NCI-H345 treated with DMSO at 0.1 percent for 48 hours (cell line): ENCODE measurements around the gene OR6K2.

ENCODE experiments used
- DNase-seq: peaks from one replicate; lab custom pipeline; 2025; ENCODE audit not compliant: unreplicated experiment; lab: John Stamatoyannopoulos, UW

Gene OR6K2

DNA sequence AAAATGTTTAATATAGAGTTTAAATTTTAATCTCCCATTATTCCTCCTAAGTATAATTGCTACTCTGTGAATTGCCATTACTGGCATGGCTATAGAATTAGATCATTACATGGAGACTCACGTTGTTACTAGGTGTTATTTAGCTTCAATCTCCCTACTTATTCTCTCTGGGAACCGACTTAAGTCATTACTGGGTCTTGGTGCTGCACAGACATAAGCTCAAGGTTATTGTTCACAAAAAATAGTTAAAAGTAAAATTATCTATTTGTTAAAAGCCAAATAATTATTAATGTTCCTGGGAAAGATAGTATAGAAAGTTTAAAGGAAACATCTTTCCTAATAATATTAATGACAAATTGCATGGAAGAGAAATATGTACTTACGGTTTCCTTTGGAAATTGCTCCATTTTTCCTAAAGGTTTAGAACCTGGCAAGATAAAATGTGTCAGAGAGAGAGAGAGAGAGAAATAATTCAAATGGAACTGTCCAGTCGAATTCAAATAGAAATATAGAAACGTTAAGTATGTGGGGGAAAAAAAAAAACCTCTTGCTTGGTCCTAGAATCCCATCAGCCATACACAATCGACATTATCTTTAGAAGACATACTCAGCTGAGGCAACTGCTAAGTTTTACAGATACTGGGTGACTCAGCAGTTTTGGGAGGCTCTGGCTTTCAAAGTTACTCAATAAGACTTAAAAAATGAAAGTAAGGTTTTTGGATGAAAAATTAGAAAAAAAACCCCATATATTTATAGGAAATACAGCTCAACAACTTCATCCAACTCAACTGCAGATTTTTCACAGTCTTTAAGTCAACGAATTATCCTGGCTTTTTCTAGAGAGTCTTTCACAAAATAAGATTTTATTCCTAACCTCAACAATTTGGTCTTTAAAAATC, 14.1 kb downstream of the OR6K2 start, which contains the start of gene SPTA1:
Gene SPTA1 (minus strand): TSS at position 605 of the 899 bp plus-strand sequence. CDS start 198 bp downstream, at position 407.
- DNase-seq, result no peak

DNA sequence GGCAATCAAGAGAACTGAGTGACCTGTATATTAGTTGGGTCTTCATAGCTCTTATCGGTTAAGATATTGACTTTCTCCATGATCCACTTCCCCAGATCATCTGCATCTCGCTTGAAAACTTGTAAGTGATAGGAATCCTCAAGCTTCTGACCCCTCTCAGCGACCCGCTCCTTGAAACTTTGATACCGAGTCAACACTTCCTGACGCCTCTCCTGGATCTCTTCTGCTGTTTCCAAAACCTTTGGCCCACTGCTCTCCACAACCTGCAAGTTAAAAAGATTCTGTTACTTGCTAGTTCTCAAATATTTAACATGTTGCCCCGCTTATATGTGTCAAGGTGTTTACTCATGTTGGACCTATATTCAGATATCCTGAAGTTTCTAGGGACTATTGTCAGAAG, 15.4 kb downstream of the OR6K2 start:
- no peak for DNase-seq

DNA sequence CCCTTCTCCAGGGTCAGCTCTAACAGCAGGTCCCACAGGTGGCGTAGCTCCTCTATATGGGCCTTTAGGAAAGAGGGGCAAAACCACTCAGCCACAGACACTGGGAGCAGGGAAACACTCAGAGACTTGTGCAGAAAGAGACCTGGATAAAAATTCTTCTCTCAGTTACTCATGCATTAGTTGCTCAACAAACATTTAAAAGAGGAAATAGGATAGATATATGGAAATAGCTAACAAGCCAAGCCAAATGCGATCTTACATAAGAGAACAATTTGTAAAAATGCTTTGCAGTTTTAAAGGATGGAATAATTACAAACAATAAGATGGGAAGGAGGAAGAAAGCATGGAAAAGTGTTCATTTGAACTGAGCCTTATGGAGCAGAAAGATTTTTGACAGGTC, 18.8 kb downstream of the OR6K2 start:
- no peak for DNase-seq

DNA sequence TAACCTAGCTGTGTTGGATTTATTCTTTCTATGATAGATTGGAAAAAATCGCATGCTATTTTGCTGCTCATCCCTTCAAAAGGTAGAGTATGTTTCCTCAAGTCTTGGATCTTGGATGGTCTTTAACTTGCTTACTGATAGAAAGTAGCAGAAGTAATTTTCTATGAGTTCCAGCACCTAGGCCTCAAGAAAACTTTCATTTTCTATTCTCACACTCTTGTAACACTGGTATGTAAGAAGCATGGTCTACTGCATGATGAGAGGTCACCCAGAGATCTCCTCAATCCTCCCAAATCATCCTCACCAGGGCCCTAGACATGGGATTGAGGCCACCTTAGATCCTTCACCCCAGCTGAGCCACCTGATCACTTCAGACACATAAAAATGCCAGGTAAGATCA, 21.2 kb downstream of the OR6K2 start:
- DNase-seq, result no peak

DNA sequence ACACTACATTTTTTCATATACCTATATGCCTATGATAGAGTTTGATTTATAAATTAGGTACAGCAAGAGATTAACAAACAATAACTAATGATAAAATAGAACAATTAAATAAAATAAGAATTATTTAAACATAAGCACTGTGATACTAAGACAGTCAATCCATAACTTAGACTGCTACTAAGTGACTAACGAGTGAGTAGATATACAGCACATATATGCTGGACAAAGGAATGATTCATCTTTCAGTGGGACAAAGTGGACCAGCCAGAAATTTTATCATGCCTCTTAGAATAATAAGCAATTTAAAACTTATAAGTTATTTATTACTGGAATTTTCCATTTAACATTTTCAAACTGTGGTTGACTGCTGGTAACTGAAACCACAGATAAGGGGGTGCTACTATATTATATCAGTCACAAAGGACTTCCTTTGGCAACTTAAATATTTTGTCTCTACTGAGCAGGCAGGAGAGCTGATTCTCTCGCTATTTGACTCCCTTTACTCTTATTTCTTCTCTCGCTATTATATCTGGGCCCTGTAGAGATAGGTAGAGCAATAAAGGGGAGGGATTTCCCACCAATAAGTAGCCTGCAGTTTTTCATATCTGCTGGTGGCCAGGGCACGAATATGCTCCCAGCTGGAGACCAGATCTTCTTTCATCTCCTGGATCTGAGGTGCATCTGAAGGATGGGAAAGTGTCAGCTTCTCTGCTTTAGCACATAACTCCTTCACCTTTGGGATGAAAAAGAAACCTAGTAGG, 24.7 kb downstream of the OR6K2 start:
- no peak for DNase-seq

DNA sequence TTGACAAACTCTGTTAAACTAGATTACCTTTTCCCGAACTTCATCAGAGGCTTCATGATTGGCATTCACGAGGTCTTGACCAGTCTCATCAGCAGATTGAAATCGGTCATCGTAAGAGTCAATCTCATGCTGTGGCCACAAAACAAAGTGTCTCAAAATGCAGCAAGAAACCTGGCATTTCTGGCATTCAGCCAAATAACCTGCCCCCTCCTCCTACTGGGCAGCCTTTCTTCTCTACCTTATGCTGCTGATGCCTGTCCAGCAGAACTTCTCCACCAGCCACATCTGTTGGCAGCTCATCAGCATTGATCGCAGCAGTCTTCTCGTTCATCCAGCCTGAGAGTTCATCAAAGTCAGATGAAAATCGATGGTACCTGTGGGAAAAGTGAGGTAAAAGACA, 26.1 kb downstream of the OR6K2 start:
- no peak for DNase-seq

DNA sequence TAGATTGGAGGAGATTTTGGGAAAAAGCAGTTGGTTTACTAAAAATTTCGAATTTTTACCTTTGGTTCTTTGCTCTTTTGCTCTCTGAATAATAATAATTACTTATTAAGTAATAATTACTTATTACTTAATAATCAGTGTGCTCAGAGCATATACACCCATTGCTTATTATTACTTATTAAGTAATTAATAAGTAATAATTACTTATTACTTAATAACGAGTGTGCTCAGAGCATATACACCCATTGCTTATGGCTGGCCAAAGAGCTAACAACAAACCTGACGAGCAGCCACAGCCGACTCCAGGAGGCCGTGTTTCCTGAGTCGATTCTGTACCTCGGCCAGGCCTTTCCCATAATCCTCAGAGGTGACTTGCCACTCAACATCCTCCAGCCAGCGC, 34.4 kb downstream of the OR6K2 start:
- no peak for DNase-seq

DNA sequence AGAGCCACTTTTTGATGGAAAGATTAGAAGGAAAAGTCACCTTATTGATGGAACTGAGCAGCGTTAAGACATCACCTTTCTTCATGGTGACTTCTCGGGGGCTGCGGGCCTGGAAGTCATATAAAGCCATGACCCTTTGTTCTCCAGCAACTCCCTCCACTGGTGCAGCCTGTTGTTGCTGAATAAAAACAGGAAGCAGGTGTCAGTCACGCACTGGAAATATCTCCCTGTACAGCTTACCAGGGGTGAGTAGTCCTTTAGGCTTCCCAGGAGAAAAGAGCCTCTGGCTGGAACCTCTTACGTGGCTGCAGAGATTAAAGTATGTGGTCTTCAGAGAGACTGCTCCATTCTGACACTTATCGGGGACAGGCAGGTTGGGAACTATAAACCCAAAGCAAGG, 45.9 kb downstream of the OR6K2 start:
- DNase-seq, result no peak

DNA sequence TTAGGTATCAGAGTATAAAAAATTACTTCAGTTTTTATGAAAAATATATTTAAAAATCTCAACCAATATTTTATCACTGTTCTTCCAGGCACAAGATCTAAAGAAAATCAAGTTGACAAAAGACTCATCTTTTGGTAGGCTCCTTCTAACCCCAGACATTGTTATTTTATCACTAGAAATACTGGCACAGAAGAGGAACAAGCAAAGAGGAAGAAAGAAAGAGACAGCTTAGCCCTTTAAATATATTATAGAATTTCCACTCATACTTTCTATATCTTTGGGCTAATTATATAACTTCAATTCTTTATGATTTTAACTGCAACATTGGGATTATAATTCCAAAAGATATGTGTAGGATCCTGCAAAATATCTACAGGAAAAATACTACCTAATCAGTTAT, 46.4 kb downstream of the OR6K2 start:
- no peak for DNase-seq

DNA sequence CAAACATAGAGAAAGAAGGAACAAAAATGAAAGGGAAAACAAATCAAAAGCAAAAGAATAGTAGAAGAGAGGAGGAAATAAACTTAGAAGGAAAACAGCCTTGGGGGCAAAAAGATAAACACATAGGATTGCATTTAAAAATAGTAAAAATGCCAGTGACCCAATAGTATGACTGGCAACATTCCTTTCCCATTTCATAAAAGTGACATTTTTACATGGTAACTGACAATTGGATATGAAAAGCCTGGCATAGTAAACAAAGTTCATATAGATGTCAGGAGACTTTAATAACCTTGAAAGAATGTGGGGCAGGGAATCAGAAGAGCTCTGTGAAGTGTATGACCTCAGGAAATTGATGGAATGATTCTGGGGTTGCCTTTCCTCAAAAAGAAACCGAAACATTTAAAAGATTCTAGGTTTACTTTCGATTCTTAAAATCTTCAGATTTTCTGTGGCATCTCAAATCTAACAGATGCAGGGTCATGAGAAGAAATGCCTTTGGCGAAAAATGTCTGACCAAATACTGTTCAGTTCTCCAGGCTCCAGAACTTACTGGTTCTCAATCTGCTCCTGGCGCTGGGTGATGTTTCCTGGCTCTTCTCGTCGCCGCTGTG, 47.6 kb downstream of the OR6K2 start:
- DNase-seq, result no peak
